Osteoblast (primary cell): ENCODE measurements around the gene HSPA12B. TPM values are rescaled to one million over a fixed set of nuclear protein-coding genes. Genes with fewer than 3 reads are reported as not detected.
A peak's percentile ranks its signal among the peaks of the same experiment; 100 is the strongest.

Experiments
- DNase-seq: peaks from one replicate; pipeline ENCODE4 v3.0.0; 2011; ENCODE audit warnings: low spot score, mixed read lengths; ENCODE audit not compliant: insufficient read length; ENCODE audit errors: missing footprints
- H2AFZ ChIP-seq: 2 replicates; pipeline ENCODE4 v1.6.0; 2011; ENCODE audit warnings: mild to moderate bottlenecking, low read length
- H3K27ac ChIP-seq: 2 replicates; pipeline ENCODE4 v1.5.1; 2011; ENCODE audit warnings: mild to moderate bottlenecking, low read depth, low read length, moderate library complexity
- H3K27me3 ChIP-seq: 2 replicates; pipeline ENCODE4 v1.6.0; 2012; ENCODE audit warnings: mild to moderate bottlenecking, control low read depth, inconsistent platforms, low read length, moderate library complexity; ENCODE audit not compliant: insufficient read depth
- H3K36me3 ChIP-seq: 2 replicates; pipeline ENCODE4 v1.5.1; 2011; ENCODE audit warnings: mild to moderate bottlenecking, low read length, control low read depth, moderate library complexity; ENCODE audit not compliant: insufficient read depth
- H3K4me1 ChIP-seq: 2 replicates; pipeline ENCODE4 v1.5.1; 2011; ENCODE audit warnings: mild to moderate bottlenecking, low read length, control low read depth, moderate library complexity; ENCODE audit not compliant: insufficient read depth
- H3K4me2 ChIP-seq: 2 replicates; pipeline ENCODE4 v1.6.0; 2011; ENCODE audit warnings: mild to moderate bottlenecking, low read length; ENCODE audit not compliant: insufficient read depth
- H3K4me3 ChIP-seq: fragments of 200-600 bp; sonication (generic); 3 replicates; pipeline ENCODE4 v1.5.1; 2012; ENCODE audit warnings: mild to moderate bottlenecking, low read length, inconsistent platforms; ENCODE audit not compliant: insufficient read depth
- H3K79me2 ChIP-seq: 2 replicates; pipeline ENCODE4 v1.6.0; 2012; ENCODE audit warnings: mild to moderate bottlenecking, low read length, control low read depth, inconsistent platforms; ENCODE audit not compliant: insufficient read depth
- H3K9me3 ChIP-seq: 2 replicates; pipeline ENCODE4 v1.5.1; 2011; ENCODE audit warnings: low read depth, low read length, control low read depth
- H4K20me1 ChIP-seq: 2 replicates; pipeline ENCODE4 v1.6.0; 2012; ENCODE audit warnings: mild to moderate bottlenecking, low read length, control low read depth; ENCODE audit not compliant: insufficient read depth
- total RNA-seq: library from RNA; depleted of rRNA; stranded (reverse); fragments of >200 nt; gene quantifications from 2 replicates; pipeline ENCODE4 v1.2.3, GENCODE V29; 2012
- TF ChIP-seq, protein P1 (sequence below): IDR thresholded peaks from 2 replicates; pipeline ENCODE4 v1.5.1; 2011; ENCODE audit warnings: mild to moderate bottlenecking, low read depth, low read length, moderate library complexity; ENCODE audit errors: extremely low read depth

The HSPA12B gene
- total RNA-seq, 1 donor, result not detected

DNA sequence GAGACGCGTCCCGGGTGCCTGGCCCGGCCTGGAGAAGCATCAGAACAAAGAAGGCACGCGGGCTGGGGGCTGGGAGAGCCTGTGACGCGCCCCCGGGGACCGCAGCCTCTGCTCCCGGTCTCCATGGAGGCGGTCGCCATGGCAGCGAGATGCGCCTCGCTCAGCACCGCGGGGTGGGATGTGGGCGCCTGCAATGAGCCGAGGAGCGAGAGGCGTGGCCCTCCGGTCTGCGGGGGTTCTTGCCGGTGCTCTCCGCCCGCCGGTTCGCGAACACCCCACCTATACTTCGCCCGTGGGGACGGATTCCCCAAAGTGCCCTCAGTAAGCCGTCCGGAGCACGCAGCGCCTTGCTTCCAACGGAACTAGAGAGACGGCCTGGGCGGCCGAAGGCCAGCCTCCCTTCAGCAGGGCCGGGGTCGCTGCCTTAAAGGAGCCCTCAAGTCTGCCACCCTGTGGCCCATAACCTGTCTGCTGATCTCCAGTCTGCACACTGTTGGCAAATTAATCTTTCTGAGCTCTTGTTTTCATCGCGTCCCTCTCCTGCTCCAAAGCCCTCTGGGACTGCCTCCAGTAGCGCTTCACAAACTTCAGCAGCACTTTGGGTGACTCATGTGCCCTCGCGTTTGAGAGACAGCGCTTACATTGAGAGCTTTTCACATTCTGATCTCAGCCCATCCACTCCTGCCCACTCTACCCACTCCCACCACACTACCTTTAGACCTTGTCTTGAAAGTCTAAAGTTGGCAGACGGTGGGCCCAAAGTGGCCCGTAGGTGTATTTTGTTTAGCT, 36.1 kb downstream of the HSPA12B start:
- Histone ChIP-seq H3K4me2 (peak overlapping the region; percentile 95), H3K4me1 (peaks cover 34% of the 10 kb centered on the region), H4K20me1 (no peaks in the 10 kb centered on the region), H3K27me3 (no peaks in the 10 kb centered on the region), H3K9me3 (no peaks in the 10 kb centered on the region), H3K36me3 (no peaks in the 10 kb centered on the region), H3K4me3 (peak overlapping the region; percentile 88), H3K27ac (peak overlapping the region; percentile 83), H2AFZ (peak overlapping the region; percentile 94), H3K79me2 (peaks cover 23% of the 10 kb centered on the region)
- DNase-seq, result peak; percentile 94
- TF ChIP-seq, protein P1, sequence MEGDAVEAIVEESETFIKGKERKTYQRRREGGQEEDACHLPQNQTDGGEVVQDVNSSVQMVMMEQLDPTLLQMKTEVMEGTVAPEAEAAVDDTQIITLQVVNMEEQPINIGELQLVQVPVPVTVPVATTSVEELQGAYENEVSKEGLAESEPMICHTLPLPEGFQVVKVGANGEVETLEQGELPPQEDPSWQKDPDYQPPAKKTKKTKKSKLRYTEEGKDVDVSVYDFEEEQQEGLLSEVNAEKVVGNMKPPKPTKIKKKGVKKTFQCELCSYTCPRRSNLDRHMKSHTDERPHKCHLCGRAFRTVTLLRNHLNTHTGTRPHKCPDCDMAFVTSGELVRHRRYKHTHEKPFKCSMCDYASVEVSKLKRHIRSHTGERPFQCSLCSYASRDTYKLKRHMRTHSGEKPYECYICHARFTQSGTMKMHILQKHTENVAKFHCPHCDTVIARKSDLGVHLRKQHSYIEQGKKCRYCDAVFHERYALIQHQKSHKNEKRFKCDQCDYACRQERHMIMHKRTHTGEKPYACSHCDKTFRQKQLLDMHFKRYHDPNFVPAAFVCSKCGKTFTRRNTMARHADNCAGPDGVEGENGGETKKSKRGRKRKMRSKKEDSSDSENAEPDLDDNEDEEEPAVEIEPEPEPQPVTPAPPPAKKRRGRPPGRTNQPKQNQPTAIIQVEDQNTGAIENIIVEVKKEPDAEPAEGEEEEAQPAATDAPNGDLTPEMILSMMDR, result peak; percentile 33

DNA sequence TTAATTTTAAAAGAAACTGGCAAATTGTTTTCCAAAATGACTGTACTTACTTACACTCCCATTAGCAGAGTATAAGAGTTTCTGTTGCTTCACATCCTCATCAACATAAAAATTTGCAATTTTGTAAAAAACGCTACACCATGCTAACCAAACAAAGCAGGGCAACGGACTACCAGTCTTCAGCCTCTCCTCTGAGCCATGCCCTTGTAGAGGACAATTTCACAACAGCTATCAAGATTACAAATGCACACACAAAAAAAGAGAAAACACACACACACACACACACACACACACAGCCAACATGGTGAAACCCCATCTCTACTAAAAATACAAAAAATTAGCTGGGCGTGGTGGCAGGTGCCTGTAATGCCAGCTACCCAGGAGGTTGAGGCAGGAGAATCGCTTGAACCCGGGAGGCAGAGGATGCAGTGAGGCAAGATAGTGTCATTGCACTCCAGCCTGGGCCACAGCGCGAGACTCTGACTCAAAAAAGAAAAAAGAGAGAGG, 39.1 kb downstream of the HSPA12B start:
- Histone ChIP-seq H3K79me2 (peaks cover 9% of the 10 kb centered on the region), H3K4me1 (peaks cover 30% of the 10 kb centered on the region), H3K9me3 (no peaks in the 10 kb centered on the region), H3K4me3 (no peak overlapping the region), H3K36me3 (no peaks in the 10 kb centered on the region), H2AFZ (no peak overlapping the region), H3K27ac (no peak overlapping the region), H3K27me3 (no peaks in the 10 kb centered on the region), H4K20me1 (no peaks in the 10 kb centered on the region), H3K4me2 (no peak overlapping the region)
- TF ChIP-seq, protein P1, result no peak
- no peak for DNase-seq

DNA sequence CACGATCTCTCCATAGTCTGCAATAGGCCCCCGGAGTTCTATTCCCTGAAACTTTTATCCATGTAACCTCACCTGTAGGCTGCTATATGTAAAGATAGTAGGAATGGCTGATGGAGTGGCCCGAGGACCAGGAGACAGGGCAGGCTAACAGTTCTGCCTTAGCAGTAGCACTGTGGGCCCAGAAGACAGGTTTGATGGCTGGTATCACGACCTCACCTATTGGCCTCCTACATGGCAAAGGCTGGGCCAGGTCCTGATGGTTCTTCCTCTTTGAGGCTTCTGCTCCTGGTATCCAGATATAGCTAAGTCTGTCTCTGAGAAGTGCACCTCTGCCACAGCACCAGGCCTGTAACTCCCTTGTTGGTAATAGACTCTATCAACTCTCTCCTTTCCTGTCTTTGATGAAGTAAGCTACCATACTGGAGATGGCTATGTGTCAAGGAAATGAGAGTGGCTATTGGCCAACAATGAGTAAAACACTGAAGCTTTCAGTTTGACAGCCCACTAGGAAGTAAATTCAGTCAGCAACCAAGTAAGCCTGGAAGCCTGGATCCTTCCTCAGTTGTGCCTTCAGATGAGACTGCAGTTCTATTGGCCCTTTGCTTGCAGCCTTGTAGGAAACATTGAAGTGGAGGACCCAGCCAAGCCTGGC, 43.1 kb downstream of the HSPA12B start:
- H3K4me2 ChIP-seq, result no peak overlapping the region
- DNase-seq, result peak; percentile 45
- H3K9me3 ChIP-seq, result no peaks in the 10 kb centered on the region
- H2AFZ ChIP-seq, result no peak overlapping the region
- H3K27me3 ChIP-seq, result peaks cover 6% of the 10 kb centered on the region
- H3K36me3 ChIP-seq, result no peaks in the 10 kb centered on the region
- H3K27ac ChIP-seq, result no peak overlapping the region
- H3K4me1 ChIP-seq, result peaks cover 11% of the 10 kb centered on the region
- no peaks in the 10 kb centered on the region for H4K20me1 ChIP-seq
- no peak overlapping the region for H3K4me3 ChIP-seq
- TF ChIP-seq, protein P1, result no peak
- H3K79me2 ChIP-seq, result no peaks in the 10 kb centered on the region

DNA sequence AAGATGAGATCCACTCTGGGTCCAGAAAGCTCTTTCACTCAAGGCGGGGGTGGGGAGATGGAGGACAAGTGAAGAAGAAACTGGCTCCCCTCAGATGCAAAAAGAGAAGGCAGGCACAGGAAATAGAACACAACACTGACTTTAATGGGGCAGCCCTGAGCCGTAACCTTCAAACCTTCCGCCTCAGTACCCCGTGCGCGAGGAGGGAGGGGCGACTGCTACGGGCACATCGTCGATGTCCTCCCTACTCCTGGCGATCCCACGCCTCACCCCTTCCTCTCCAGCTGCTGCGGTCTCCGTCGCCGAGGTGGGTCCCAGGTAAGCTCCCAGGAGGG, 44.9 kb downstream of the HSPA12B start:
- Histone ChIP-seq H2AFZ (peak overlapping the region; percentile 98), H3K4me2 (peak overlapping the region; percentile 94), H3K36me3 (no peaks in the 10 kb centered on the region), H3K9me3 (no peaks in the 10 kb centered on the region), H4K20me1 (peaks cover 5% of the 10 kb centered on the region), H3K4me3 (peak overlapping the region; percentile 78), H3K4me1 (peaks cover 16% of the 10 kb centered on the region), H3K27me3 (peaks cover 6% of the 10 kb centered on the region), H3K27ac (no peak overlapping the region), H3K79me2 (no peaks in the 10 kb centered on the region)
- TF ChIP-seq, protein P1, result no peak
- no peak for DNase-seq
